H9 (cell line): Measurements from ENCODE around the gene VPS26A. TPM values are rescaled to one million over a fixed set of nuclear protein-coding genes. Genes with fewer than 3 reads are reported as not detected.

Source experiments
- DNase-seq: peaks from one replicate; pipeline ENCODE4 v3.0.0-alpha.2; 2017
- H2AFZ ChIP-seq: one replicate; pipeline ENCODE4 v1.6.1; 2013; ENCODE audit warnings: mild to moderate bottlenecking, low read length, control low read depth, moderate library complexity
- H2AK5ac ChIP-seq: 2 replicates; pipeline ENCODE4 v1.6.1; 2013; ENCODE audit warnings: low read length, control low read depth, mixed read lengths; ENCODE audit not compliant: insufficient read length
- H2BK120ac ChIP-seq: one replicate; pipeline ENCODE4 v1.6.1; 2013; ENCODE audit warnings: low read depth, mild to moderate bottlenecking, low read length, control low read depth, inconsistent platforms; ENCODE audit not compliant: poor library complexity, severe bottlenecking
- H2BK12ac ChIP-seq: 2 replicates; pipeline ENCODE4 v1.6.1; 2013; ENCODE audit warnings: low read length, control low read depth, mixed read lengths, low read depth; ENCODE audit not compliant: insufficient read length
- H2BK15ac ChIP-seq: 2 replicates; pipeline ENCODE4 v1.6.1; 2013; ENCODE audit warnings: low read depth, low read length, control low read depth
- H2BK20ac ChIP-seq: one replicate; pipeline ENCODE4 v1.6.1; 2013; ENCODE audit warnings: low read depth, mild to moderate bottlenecking, low read length, control low read depth, inconsistent platforms; ENCODE audit not compliant: poor library complexity, severe bottlenecking
- H2BK5ac ChIP-seq: 2 replicates; pipeline ENCODE4 v1.6.1; 2013; ENCODE audit warnings: low read length, control low read depth, mixed read lengths; ENCODE audit not compliant: insufficient read length
- H3K14ac ChIP-seq: 2 replicates; pipeline ENCODE4 v1.6.1; 2013; ENCODE audit warnings: low read length, control low read depth; ENCODE audit not compliant: insufficient read depth
- H3K18ac ChIP-seq: 2 replicates; pipeline ENCODE4 v1.6.1; 2013; ENCODE audit warnings: low read depth, mild to moderate bottlenecking, mixed read lengths, low read length, control low read depth; ENCODE audit not compliant: insufficient read length
- H3K23ac ChIP-seq: 2 replicates; pipeline ENCODE4 v1.6.1; 2013; ENCODE audit warnings: low read length, control low read depth, mixed read lengths, low read depth; ENCODE audit not compliant: insufficient read length
- H3K23me2 ChIP-seq: 2 replicates; pipeline ENCODE4 v1.6.1; 2013; ENCODE audit warnings: low read depth, mild to moderate bottlenecking, mixed read lengths, low read length, control low read depth; ENCODE audit not compliant: insufficient read length, poor library complexity, severe bottlenecking
- H3K27ac ChIP-seq: 2 replicates; pipeline ENCODE4 v1.5.1; 2013; ENCODE audit warnings: low read length, control low read depth, mixed read lengths, low read depth; ENCODE audit not compliant: insufficient read length
- H3K27me3 ChIP-seq: 2 replicates; pipeline ENCODE4 v1.6.1; 2013; ENCODE audit warnings: low read length, control low read depth, inconsistent platforms; ENCODE audit not compliant: insufficient read depth
- H3K4ac ChIP-seq: 2 replicates; pipeline ENCODE4 v1.6.1; 2013; ENCODE audit warnings: low read depth, mild to moderate bottlenecking, control low read depth, inconsistent platforms, low read length, moderate library complexity
- H3K4me1 ChIP-seq: 2 replicates; pipeline ENCODE4 v1.6.1; 2013; ENCODE audit warnings: low read length, control low read depth, inconsistent platforms; ENCODE audit not compliant: insufficient read depth
- H3K4me2 ChIP-seq: 2 replicates; pipeline ENCODE4 v1.6.1; 2013; ENCODE audit warnings: low read length, control low read depth, mixed read lengths; ENCODE audit not compliant: insufficient read length, insufficient read depth
- H3K56ac ChIP-seq: 2 replicates; pipeline ENCODE4 v1.6.1; 2013; ENCODE audit warnings: low read depth, mild to moderate bottlenecking, mixed read lengths, low read length, control low read depth; ENCODE audit not compliant: insufficient read length
- H3K79me1 ChIP-seq: 2 replicates; pipeline ENCODE4 v1.6.1; 2013; ENCODE audit warnings: low read depth, mild to moderate bottlenecking, moderate library complexity, low read length, control low read depth, inconsistent platforms; ENCODE audit not compliant: insufficient read depth, poor library complexity, severe bottlenecking
- H3K79me2 ChIP-seq: 2 replicates; pipeline ENCODE4 v1.6.1; 2013; ENCODE audit warnings: low read length, control low read depth, inconsistent platforms; ENCODE audit not compliant: insufficient read depth
- H3K9ac ChIP-seq: 2 replicates; pipeline ENCODE4 v1.6.1; 2013; ENCODE audit warnings: low read length, control low read depth, mixed read lengths; ENCODE audit not compliant: insufficient read length; ENCODE audit errors: extremely low read depth
- H3K9me3 ChIP-seq: one replicate; pipeline ENCODE4 v1.6.1; 2013; ENCODE audit warnings: low read depth, low read length, inconsistent platforms; ENCODE audit not compliant: control insufficient read depth
- H3T11ph ChIP-seq: one replicate; pipeline ENCODE4 v1.6.1; 2013; ENCODE audit warnings: mild to moderate bottlenecking, low read length, control low read depth, inconsistent platforms
- H4K20me1 ChIP-seq: one replicate; pipeline ENCODE4 v1.6.1; 2013; ENCODE audit not compliant: control insufficient read depth, insufficient read length, insufficient read depth
- H4K5ac ChIP-seq: 2 replicates; pipeline ENCODE4 v1.6.1; 2013; ENCODE audit warnings: low read depth, mild to moderate bottlenecking, mixed read lengths, low read length, control low read depth; ENCODE audit not compliant: insufficient read length
- H4K8ac ChIP-seq: replicated peaks from 2 replicates; pipeline ENCODE4 v1.6.1; 2013; ENCODE audit warnings: low read length, control low read depth, mixed read lengths, low read depth; ENCODE audit not compliant: insufficient read length
- H4K91ac ChIP-seq: 2 replicates; pipeline ENCODE4 v1.6.1; 2013; ENCODE audit warnings: low read depth, mild to moderate bottlenecking, moderate library complexity, mixed read lengths, low read length, control low read depth; ENCODE audit not compliant: insufficient read length
- H3K27ac Mint-ChIP-seq, 3 experiments: 2 replicates in 2 of 3; 3 replicates in 1 of 3; pipeline ENCODE4 v1.8.0; 2020 to 2021; ENCODE audit warnings: mixed read lengths in 3 of 3, mild to moderate bottlenecking in 1 of 3, moderate library complexity in 1 of 3
- H3K27me3 Mint-ChIP-seq: 2 replicates; pipeline ENCODE4 v1.8.0; 2021; ENCODE audit warnings: low read depth, mild to moderate bottlenecking, moderate library complexity, mixed read lengths
- H3K36me3 Mint-ChIP-seq, 3 experiments: 2 replicates in 2 of 3; 3 replicates in 1 of 3; pipeline ENCODE4 v1.8.0; 2020 to 2021; ENCODE audit warnings: low read depth in 3 of 3, mixed read lengths in 3 of 3; ENCODE audit not compliant: insufficient read depth in 1 of 3
- H3K4me1 Mint-ChIP-seq, 2 experiments: 2 replicates each; pipeline ENCODE4 v1.8.0; 2020; ENCODE audit warnings: mixed read lengths in 2 of 2
- H3K4me3 Mint-ChIP-seq, 2 experiments: 2 replicates in 1 of 2; 3 replicates in 1 of 2; pipeline ENCODE4 v1.8.0; 2020 to 2021; ENCODE audit warnings: mild to moderate bottlenecking in 2 of 2, mixed read lengths in 2 of 2, moderate library complexity in 1 of 2
- H3K9me3 Mint-ChIP-seq, 2 experiments: 2 replicates in 1 of 2; 3 replicates in 1 of 2; pipeline ENCODE4 v1.8.0; 2020; ENCODE audit warnings: mild to moderate bottlenecking in 2 of 2, mixed read lengths in 2 of 2, moderate library complexity in 1 of 2
- CTCF ChIP-seq: fragments of 200-600 bp; sonication (generic); conservative IDR thresholded peaks from 3 replicates; pipeline ENCODE4 v1.8.0; 2021; ENCODE audit warnings: antibody characterized with exemption, mild to moderate bottlenecking
- WGBS: extraction: QIAGEN DNeasy Blood & Tissue Kit; methylation state at CpG from one replicate; pipeline ENCODE4 v1.1.7; 2013; ENCODE audit warnings: missing lambda C conversion rate, low lambda C conversion rate, mixed read lengths; ENCODE audit not compliant: insufficient read length; ENCODE audit errors: extremely low coverage; 5-methylcytosine and 5-hydroxymethylcytosine counted together
- total RNA-seq: library from RNA; stranded (reverse); gene quantifications from 2 replicates; pipeline ENCODE4 v1.2.1, GENCODE V29; 2021

The VPS26A gene
- total RNA-seq, 1 experiment from 2014 or later = 41.8 TPM

GRCh38 chr10:69093933-69094332, 30.0 kb upstream of the VPS26A start:
- Histone ChIP-seq H2BK12ac (no peak overlapping the region), H3K14ac (no peak overlapping the region), H3K18ac (no peak overlapping the region), H3K79me2 (no peaks in the 10 kb centered on the region), H3K56ac (no peak overlapping the region), H3K9me3 (no peaks in the 10 kb centered on the region), H3K4me2 (no peak overlapping the region), H2BK5ac (no peak overlapping the region), H2AFZ (no peak overlapping the region), H3T11ph (no peak overlapping the region), H4K91ac (no peak overlapping the region), H4K5ac (no peak overlapping the region), H3K9ac (no peak overlapping the region), H2BK20ac (no peak overlapping the region), H3K23ac (no peak overlapping the region), H3K4me1 (no peaks in the 10 kb centered on the region), H2AK5ac (no peak overlapping the region), H2BK15ac (no peak overlapping the region), H4K8ac (no peak overlapping the region), H3K79me1 (no peaks in the 10 kb centered on the region), H4K20me1 (no peaks in the 10 kb centered on the region), H3K23me2 (no peaks in the 10 kb centered on the region), H3K27ac (no peak overlapping the region), H2BK120ac (no peak overlapping the region), H3K4ac (no peak overlapping the region), H3K27me3 (no peaks in the 10 kb centered on the region)
- H3K4me1 Mint-ChIP-seq = no peaks in the 10 kb centered on the region
- H3K36me3 Mint-ChIP-seq = no peaks in the 10 kb centered on the region
- H3K9me3 Mint-ChIP-seq = no peaks in the 10 kb centered on the region
- no peak for DNase-seq
- no peaks in the 10 kb centered on the region; the same call in 1 of the 2 replicates for H3K27me3 Mint-ChIP-seq
- H3K4me3 Mint-ChIP-seq = no peak overlapping the region
- WGBS = no CpG with 5 or more reads among the region's 1 CpG
- H3K27ac Mint-ChIP-seq = no peak overlapping the region
- TF ChIP-seq CTCF = no peak; the same call in 2 of the 3 replicates
